Activated naive CD4-positive, alpha-beta T cell treated with anti-CD3 and anti-CD28 coated beads, Interleukin-2, amount 50 U/mL, for 24 hours (primary cell): Measurements from ENCODE around the gene NEK6.

ENCODE experiments used
- H3K27ac Mint-ChIP-seq: one replicate; pipeline ENCODE4 v1.8.0; 2021; ENCODE audit warnings: mild to moderate bottlenecking, mixed read lengths
- H3K27me3 Mint-ChIP-seq: one replicate; pipeline ENCODE4 v1.8.0; 2021; ENCODE audit warnings: mixed read lengths
- H3K36me3 Mint-ChIP-seq: one replicate; pipeline ENCODE4 v1.8.0; 2021; ENCODE audit warnings: mixed read lengths
- H3K4me1 Mint-ChIP-seq: one replicate; pipeline ENCODE4 v1.8.0; 2021; ENCODE audit warnings: mixed read lengths
- H3K4me3 Mint-ChIP-seq: one replicate; pipeline ENCODE4 v1.8.0; 2021; ENCODE audit warnings: mild to moderate bottlenecking, mixed read lengths
- H3K9me3 Mint-ChIP-seq: one replicate; pipeline ENCODE4 v1.8.0; 2021; ENCODE audit warnings: mixed read lengths

The NEK6 gene

DNA sequence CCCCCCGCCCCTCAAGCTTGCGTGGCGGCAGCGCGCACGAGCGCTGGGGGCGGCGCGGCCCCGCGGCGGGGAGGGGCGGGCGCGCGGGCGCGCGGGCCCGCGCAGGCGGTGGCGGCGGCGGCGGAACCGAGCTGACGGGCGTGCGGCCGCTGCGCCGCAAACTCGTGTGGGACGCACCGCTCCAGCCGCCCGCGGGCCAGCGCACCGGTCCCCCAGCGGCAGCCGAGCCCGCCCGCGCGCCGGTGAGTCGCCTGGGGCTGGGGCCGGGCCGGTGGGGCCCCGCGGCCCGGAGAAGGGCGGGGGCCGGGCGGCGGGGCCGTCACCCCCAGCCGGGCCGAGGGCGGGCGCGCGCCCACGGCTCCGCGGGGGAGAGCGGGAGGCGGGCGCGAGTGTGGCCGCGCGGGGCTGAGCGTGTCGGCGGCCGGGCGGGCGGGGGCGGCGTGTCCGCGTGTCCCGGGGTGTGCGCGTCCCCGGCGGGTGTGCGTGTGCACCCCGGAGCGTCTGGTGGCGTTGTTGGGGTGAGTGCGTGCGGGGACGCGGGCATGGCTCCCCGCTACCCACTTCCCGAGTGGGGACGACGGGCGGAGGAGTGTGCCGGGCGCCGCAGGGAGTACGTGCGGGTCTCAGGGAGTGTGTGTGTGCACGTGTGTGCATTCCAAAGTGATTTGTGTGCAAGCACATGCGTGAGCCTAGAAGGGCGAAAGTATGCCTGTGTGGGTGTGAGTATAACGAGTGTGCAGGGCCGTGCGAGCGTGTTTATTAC, at the start of gene NEK6:
NEK6 (plus strand) TSS at position 106 of the 763 bp plus-strand sequence. CDS start 44,016 bp downstream, outside the sequence.
- H3K4me3 Mint-ChIP-seq, result peak within 1 kb of the TSS; percentile 90
- peaks cover 22% of the 10 kb centered on the region for H3K4me1 Mint-ChIP-seq
- no peak within 1 kb of the TSS for H3K27ac Mint-ChIP-seq
- H3K9me3 Mint-ChIP-seq, result no peaks in the 10 kb centered on the region
- no peaks in the 10 kb centered on the region for H3K36me3 Mint-ChIP-seq
- peaks cover 37% of the 10 kb centered on the region for H3K27me3 Mint-ChIP-seq

DNA sequence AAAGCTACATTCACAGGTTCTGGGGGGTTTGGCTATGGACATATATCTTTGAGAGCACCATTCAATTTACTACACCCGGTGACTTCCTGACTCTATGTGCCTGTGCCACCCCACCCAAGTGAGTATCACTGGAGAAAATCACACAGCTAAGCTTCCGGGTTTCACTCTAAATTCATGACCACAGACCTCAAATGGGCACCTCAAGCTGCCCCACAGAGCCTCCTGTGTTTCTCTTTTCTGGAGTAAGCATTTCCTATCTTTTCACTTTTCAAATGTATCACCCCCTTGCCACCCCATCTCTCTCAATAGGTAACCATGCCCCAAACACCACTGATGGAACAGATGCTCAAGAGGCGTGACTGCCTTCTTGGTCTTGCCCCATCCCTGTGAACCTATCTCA, 49.2 kb upstream of the NEK6 start:
- no peaks in the 10 kb centered on the region for H3K36me3 Mint-ChIP-seq
- H3K27ac Mint-ChIP-seq, result no peak overlapping the region
- no peaks in the 10 kb centered on the region for H3K9me3 Mint-ChIP-seq
- H3K4me3 Mint-ChIP-seq, result no peak overlapping the region
- H3K4me1 Mint-ChIP-seq, result peaks cover 25% of the 10 kb centered on the region
- H3K27me3 Mint-ChIP-seq, result no peaks in the 10 kb centered on the region

DNA sequence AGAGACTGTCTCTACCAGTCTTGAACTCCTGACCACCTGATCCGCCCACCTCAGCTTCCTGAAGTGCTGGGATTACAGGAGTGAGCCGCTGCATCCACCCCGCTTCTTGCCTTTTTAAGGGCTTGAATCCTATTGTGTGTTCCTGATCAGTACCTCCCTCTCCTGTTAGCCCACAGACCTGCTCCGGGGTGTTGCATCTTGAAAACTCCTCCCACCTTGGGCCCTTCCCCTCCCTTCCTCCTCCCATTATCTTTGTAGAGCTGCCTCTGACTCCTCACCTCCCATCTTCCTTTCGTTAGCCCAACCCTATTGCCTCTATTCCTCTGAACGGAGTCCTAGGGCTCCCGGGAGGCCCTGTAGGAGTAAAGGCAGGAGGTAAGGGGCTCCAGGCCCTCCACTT, 48.5 kb upstream of the NEK6 start:
- Mint-ChIP-seq H3K27me3 (no peaks in the 10 kb centered on the region), H3K36me3 (no peaks in the 10 kb centered on the region), H3K27ac (no peak overlapping the region), H3K4me1 (peaks cover 19% of the 10 kb centered on the region), H3K9me3 (no peaks in the 10 kb centered on the region), H3K4me3 (no peak overlapping the region)

DNA sequence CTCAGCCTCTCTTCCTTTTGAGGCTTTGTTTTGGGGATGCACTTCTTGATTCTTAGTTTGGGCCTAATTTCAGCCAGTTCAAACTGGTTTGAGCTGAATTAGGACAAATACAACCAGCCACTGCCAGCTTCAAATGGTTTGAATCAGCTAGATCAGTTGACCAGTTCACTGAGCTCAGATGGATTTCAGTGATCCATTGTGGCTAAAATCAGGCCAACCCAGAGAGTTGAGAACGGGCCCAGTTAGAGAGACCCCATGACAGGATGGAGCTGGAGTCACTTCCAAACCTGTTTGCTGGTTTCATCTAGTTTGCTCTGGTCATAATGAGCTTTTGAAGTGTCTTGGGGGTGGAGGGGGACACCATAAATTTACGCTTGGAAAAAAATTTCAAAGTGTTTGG, 48.0 kb upstream of the NEK6 start:
- peaks cover 19% of the 10 kb centered on the region for H3K4me1 Mint-ChIP-seq

DNA sequence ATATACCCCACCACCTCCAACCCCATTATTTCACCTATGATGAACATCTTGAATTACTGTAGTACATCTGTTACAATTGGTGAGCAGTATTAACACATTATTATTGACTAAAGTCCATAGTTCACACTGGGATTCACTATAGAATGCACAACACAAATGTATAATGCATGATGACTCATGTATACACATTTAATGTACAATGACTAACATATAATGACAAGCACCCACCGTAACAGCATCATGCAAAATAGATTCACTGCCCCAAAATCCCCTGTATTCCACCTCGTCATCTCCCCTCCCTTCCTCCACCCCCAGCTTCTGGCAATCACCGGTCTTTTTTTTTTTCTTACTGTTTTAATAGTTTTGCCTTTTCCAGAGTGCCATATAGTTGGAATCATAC, 47.1 kb upstream of the NEK6 start:
- peak overlapping the region; percentile 1 for H3K27ac Mint-ChIP-seq
- no peaks in the 10 kb centered on the region for H3K9me3 Mint-ChIP-seq
- no peaks in the 10 kb centered on the region for H3K27me3 Mint-ChIP-seq
- H3K4me3 Mint-ChIP-seq, result no peak overlapping the region
- H3K4me1 Mint-ChIP-seq, result peaks cover 21% of the 10 kb centered on the region
- no peaks in the 10 kb centered on the region for H3K36me3 Mint-ChIP-seq

More for the DNA sequence above, 48.0 kb upstream of the NEK6 start:
- H3K4me3 Mint-ChIP-seq, result no peak overlapping the region
- H3K9me3 Mint-ChIP-seq, result no peaks in the 10 kb centered on the region
- no peaks in the 10 kb centered on the region for H3K27me3 Mint-ChIP-seq
- H3K27ac Mint-ChIP-seq, result no peak overlapping the region
- no peaks in the 10 kb centered on the region for H3K36me3 Mint-ChIP-seq

DNA sequence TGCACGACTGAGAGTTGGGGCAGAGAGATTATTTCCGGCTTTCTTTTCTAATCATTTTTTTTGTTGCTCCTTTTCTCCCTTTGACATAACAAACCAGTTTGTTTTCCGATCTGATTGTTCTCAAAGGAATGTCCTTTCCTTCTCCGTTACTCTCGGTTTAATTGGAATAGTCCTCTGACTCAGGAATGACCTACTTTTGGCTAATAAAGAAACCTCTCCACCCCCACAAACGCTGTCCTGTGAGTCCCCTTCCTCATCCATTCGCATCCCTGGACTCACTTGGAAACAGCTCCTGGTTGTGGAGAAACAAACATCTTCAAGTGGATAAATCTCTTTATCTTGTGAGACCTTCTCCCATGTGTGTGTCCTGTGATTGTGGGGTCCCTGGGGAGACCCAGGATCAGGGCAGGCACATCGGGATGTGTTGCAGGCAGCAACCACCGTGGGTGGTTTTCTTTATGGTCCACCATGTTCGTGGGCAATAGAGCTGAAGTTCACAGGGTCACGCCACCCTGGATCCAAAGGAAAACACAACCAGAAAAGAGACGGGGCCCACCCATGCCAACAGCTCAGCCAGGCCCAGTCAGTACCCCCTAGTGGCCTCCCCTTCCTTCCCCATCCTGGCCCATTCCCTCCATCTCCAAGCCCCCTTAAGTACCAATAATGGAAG, 45.2 kb upstream of the NEK6 start:
- no peaks in the 10 kb centered on the region for H3K36me3 Mint-ChIP-seq
- H3K9me3 Mint-ChIP-seq, result no peaks in the 10 kb centered on the region
- peaks cover 32% of the 10 kb centered on the region for H3K4me1 Mint-ChIP-seq
- no peak overlapping the region for H3K27ac Mint-ChIP-seq
- H3K4me3 Mint-ChIP-seq, result no peak overlapping the region
- no peaks in the 10 kb centered on the region for H3K27me3 Mint-ChIP-seq

DNA sequence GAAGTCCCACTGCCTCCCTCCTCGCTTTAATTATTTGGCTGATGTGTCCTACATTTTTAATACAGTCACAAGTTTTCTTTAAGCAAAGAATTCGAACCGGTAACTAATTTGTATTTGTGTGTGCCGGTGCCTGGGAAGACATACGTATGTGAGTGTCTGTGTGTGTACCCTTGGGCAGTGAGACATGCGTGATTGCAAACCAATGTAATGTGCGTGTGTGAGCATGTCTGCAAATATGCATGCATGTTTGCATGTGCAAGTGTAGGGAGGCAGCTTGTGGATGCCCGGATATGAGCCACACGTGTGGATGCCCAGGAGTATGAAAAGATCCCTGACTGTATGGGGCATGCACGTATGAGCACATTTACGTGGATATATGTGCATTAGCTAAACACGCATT, 44.4 kb upstream of the NEK6 start:
- no peak overlapping the region for H3K27ac Mint-ChIP-seq
- no peaks in the 10 kb centered on the region for H3K36me3 Mint-ChIP-seq
- peaks cover 37% of the 10 kb centered on the region for H3K4me1 Mint-ChIP-seq
- no peaks in the 10 kb centered on the region for H3K27me3 Mint-ChIP-seq
- H3K9me3 Mint-ChIP-seq, result no peaks in the 10 kb centered on the region
- no peak overlapping the region for H3K4me3 Mint-ChIP-seq

DNA sequence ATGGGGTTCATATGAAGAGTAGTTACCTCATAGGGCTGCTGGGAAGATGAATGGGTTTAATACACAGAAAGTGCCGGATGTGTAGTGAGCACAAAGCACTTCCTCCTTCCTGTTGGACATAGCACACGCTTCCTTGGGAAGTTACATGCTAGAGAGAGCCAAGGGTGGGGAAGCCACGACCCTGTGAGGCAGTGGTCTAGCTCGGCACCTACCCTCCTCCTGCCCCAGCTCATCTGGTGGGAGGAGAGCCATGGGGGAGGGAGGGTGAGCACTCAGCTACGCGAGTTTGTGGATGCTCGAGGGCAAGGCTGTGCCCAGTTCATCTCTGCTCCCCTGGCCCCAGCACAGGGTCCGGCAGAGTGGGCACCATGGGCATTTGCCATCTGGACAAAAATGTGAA, 43.6 kb upstream of the NEK6 start:
- no peaks in the 10 kb centered on the region for H3K9me3 Mint-ChIP-seq
- no peak overlapping the region for H3K27ac Mint-ChIP-seq
- H3K4me3 Mint-ChIP-seq, result no peak overlapping the region
- H3K27me3 Mint-ChIP-seq, result no peaks in the 10 kb centered on the region
- peaks cover 36% of the 10 kb centered on the region for H3K4me1 Mint-ChIP-seq
- H3K36me3 Mint-ChIP-seq, result no peaks in the 10 kb centered on the region

DNA sequence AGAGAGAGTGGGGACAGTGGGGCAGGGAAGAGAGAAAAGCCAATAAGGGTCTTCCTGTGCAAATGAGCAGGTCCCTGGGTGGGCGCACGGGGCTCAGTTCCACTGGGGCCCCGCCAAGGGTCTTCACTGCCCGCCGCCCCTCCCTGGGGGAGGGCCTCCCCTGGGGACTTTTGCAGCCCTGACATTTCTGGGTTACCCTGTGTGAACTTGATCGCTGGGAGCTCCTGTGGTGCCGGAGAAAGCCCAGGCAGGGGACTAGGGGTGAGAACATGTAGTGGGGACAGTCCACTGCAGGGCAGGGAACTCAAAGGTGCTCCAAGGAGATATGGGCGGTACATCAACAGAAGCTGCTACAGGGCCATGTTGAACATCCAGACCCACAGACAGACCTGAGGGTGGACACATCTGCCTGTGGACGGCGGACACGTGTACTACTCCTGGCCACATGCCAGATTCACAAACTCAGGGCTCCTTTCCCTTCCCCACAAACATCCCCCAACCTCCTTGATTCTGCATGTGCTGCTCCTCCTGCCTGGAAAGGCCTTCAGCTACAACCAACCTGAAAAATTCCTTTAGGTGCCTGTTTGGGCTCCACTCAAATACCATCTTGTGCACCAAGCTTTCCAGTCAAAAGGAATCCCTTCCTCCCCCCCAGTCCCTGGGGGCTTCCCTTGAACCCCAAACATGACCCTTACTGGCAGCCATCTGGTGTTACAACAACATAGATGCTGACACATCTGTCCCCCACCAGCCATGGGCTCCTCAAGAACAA, 43.0 kb upstream of the NEK6 start:
- Mint-ChIP-seq H3K4me3 (no peak overlapping the region), H3K4me1 (peaks cover 35% of the 10 kb centered on the region)

DNA sequence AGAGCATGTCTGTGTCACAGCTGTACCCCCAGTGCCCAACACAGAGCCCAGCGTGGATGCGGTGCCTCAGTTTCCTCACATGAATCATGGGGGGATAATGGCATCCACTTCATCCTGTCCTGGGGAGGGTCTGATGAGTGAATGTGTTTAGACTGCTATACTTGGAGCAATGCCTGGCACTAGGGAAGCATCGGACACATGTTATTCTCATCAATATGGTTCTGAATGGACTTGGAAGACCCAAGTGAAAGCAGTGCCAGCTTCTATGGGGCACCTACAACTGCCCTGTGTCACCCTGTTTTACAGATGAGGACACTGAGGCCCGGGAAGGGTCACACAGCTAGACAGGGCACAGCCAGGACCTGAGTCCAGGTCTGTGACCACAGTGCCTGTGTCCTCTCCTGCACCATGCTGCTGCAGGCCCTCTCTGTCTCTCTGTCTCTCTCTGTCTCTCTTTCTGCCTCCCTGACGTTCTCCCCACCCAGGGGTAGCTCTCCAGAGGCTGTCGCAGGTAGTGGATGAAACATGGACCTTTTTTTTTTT, 42.3 kb upstream of the NEK6 start:
- Mint-ChIP-seq H3K4me3 (no peak overlapping the region), H3K4me1 (peaks cover 35% of the 10 kb centered on the region), H3K27ac (no peak overlapping the region), H3K9me3 (no peaks in the 10 kb centered on the region), H3K36me3 (no peaks in the 10 kb centered on the region), H3K27me3 (no peaks in the 10 kb centered on the region)

More for the DNA sequence above, 43.0 kb upstream of the NEK6 start:
- Mint-ChIP-seq H3K27me3 (no peaks in the 10 kb centered on the region), H3K27ac (peak overlapping the region; percentile 46), H3K9me3 (no peaks in the 10 kb centered on the region), H3K36me3 (no peaks in the 10 kb centered on the region)

DNA sequence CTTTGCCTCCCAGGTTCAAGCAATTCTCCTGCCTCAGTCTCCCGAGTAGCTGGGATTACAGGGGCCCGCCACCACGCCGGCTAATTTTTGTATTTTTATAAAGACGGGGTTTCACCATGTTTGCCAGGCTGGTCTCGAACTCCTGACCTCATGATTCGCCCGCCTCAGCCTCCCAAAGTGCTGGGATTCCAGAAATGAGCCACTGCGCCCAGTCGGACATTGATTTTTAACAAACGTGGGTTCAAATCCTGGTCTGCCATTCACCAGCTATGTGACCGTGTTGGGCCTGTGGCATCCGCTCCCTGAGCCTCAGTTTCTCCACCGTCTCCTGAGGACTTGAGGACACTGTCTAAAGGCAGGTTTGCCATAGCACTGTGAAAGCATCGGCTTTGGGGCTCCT, 41.8 kb upstream of the NEK6 start:
- Mint-ChIP-seq H3K27me3 (no peaks in the 10 kb centered on the region), H3K9me3 (no peaks in the 10 kb centered on the region), H3K27ac (no peak overlapping the region), H3K4me1 (peaks cover 35% of the 10 kb centered on the region), H3K4me3 (no peak overlapping the region), H3K36me3 (no peaks in the 10 kb centered on the region)

DNA sequence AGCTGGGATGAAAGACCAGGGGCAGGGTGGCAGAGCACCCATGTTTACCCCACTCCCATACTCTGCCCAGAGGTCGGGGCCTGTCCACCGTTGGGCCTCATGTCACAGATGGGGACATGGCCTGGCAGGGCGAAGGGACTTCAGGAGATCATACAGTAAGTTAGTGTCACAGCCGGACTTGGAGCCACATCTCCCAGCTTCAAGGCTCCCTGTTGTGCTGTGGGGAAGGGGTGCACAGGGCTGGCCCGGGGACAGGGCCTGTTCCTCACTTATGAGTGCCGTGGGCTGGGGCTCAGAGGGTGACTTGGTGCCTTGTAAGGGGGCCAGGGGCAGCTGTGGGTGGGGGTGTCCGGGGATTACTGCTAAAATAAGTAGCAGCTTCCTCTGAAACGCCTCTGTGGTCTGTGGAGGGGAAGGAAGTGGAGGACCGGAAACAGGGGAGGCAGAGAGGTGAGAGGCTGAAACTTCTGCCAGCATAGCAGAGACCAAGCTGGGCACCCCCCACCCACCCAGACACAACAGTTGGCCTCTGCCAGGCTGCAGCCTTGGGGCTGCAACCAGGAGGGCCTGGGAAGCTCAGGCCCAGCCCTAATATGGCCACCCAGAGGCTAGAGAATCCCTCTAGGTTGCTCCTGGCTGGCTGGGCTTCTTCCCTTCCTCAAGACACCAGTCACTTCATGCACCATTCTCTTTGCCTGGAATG, 41.1 kb upstream of the NEK6 start:
- no peaks in the 10 kb centered on the region for H3K9me3 Mint-ChIP-seq

DNA sequence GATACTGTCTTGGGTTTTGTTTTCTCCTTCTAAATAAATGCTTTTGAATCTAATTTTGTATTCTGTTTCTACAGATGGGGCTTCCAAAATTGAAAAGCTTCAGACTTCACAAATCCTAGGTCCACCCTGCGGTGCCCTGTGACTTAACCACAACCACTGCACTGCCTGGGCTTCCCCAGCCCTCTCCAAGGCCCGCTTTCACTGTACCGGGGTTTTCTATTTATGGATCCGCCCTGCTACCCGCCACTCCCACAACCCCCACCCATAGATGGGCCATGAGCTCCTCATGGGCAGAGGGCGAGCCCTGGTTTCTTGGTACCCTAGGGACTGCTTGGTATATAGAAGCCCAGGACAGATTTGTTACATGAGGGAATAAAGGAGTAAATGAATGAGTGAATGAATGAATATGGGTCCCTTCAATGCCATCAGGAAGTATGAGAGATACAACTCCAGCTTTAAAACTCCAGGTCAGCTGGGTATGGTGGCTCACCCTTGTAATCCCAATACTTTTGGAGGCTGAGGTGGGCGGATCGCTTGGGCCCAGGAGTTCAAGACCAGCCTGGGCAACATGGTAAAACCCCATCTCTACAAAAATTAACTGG, 39.8 kb upstream of the NEK6 start:
- Mint-ChIP-seq H3K9me3 (no peaks in the 10 kb centered on the region), H3K4me3 (no peak overlapping the region), H3K27me3 (no peaks in the 10 kb centered on the region), H3K36me3 (no peaks in the 10 kb centered on the region), H3K4me1 (peaks cover 31% of the 10 kb centered on the region), H3K27ac (no peak overlapping the region)

More for the DNA sequence above, 41.1 kb upstream of the NEK6 start:
- Mint-ChIP-seq H3K36me3 (no peaks in the 10 kb centered on the region), H3K4me3 (peak overlapping the region; percentile 66), H3K27ac (no peak overlapping the region), H3K4me1 (peaks cover 32% of the 10 kb centered on the region), H3K27me3 (no peaks in the 10 kb centered on the region)

DNA sequence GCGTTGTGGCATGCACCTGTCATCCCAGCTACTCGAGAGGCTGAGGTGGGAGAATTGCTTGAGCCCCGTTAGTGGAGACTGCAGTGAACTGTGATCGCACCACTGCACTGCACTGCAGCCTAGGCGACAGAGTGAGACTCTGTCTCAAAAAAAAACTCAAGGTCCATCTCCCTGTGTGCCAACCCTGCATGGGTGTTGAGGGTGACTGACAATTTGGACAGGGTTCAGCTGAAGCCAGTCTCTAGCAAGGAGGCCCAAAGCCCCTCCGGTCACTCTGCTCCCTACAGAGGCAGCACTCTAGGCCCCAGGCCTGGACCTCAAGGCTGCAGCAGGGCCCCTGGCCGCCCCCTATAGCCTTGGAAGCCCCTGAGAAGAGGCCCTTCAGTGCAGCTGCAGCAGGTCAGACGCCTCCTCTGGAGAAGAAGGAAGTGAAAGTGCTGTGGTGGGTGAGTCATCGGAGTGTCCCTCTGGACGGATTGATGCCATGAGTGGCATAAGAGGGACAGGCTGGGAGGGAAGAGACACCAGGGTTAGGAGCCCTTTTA, 39.2 kb upstream of the NEK6 start:
- no peaks in the 10 kb centered on the region for H3K36me3 Mint-ChIP-seq
- peak overlapping the region; percentile 72 for H3K27ac Mint-ChIP-seq
- H3K4me3 Mint-ChIP-seq, result no peak overlapping the region
- peaks cover 31% of the 10 kb centered on the region for H3K4me1 Mint-ChIP-seq
- no peaks in the 10 kb centered on the region for H3K27me3 Mint-ChIP-seq
- H3K9me3 Mint-ChIP-seq, result no peaks in the 10 kb centered on the region
